Raji (cell line): Measurements from ENCODE around the gene AMY1A.
"Not testable (repeated sequence)": the region's sequence is repeated elsewhere in the genome, so short reads cannot be mapped to it uniquely, and the experiment has no call there.

Source experiments
- POLR2A ChIP-seq: IDR thresholded peaks from 2 replicates; pipeline ENCODE4 v1.6.1; 2011; ENCODE audit warnings: low read depth, low read length, control low read depth; ENCODE audit not compliant: insufficient read depth

Gene AMY1A

GRCh38 chr1:103655460-103655859, at the start of gene AMY1A:
Gene AMY1A, plus strand, starts transcription at chr1:103655760. Its CDS starts 571 bp downstream, at chr1:103656331.
- TF ChIP-seq POLR2A = not testable (repeated sequence)

GRCh38 chr1:103616362-103616761, 39.2 kb upstream of the AMY1A start:
- TF ChIP-seq POLR2A = no peak

DNA sequence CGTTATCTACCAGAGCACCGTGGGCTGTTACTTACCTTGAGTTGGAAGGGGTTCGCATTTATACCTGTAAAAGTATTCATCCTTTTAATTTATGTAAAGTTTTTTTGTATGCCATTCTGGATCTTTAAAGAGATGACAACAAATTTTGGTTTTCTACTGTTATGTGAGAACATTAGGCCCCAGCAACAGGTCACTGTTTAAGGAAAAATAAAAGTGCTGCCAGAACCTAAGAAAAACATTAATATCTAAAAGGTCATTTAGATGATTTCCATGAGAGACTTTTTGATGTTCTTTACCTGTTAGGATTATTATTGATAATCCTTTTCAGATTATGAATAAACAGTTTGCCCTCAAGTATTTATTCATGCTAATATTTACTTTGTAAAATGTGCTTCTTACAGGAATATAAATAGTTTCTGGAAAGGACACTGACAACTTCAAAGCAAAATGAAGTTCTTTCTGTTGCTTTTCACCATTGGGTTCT, 38.5 kb upstream of the AMY1A start, which contains the start of gene AMY2A:
Gene AMY2A, plus strand, starts transcription at position 434 of the 484 bp plus-strand sequence. Its CDS starts 14 bp downstream, at position 448.
- not testable (repeated sequence) for TF ChIP-seq POLR2A

- TF ChIP-seq POLR2A = not testable (repeated sequence)
Observed at GRCh38 chr1:103696110-103696509, 40.5 kb downstream of the AMY1A start, which contains the start of gene AMY1B. Gene AMY1B, minus strand, starts transcription at chr1:103696210. Its CDS starts 571 bp downstream, at chr1:103695639.
